ENCODE measurements around the gene FNDC1.

Gene FNDC1

DNA sequence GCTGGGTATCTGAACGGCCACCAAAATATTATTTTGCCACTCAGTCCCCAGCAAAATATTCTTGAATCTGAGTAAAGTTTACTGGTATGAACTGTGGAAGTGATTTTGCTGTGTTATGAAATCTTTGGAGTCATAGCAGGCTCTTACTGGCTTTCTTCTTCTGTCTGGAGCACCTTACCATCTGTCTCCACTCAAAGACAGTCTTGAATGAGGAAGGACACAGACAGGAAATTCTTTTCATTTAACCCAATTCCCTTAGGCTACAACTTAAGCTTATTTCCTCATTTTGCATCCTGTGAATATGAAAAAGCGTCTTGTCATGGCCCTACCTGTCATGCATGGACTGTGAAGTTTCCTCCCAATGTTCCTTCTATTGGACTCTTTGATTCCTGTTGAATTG is 24.7 kb downstream of the FNDC1 start:
- no peak overlapping the region for H3K27ac Mint-ChIP-seq (ENCODE audit: low read depth)
- H3K9me3 Mint-ChIP-seq: no peaks in the 10 kb centered on the region
- no peak overlapping the region for H3K4me3 Mint-ChIP-seq
- H3K4me1 Mint-ChIP-seq: no peaks in the 10 kb centered on the region
- H3K36me3 Mint-ChIP-seq (ENCODE audit: insufficient read depth): no peaks in the 10 kb centered on the region
- no peak for ATAC-seq (replicated peaks; ENCODE audit: extremely low read depth, poor library complexity, severe bottlenecking)
- no peak for DNase-seq (ENCODE audit: low spot score in 2 of 2)
- peaks cover 90% of the 10 kb centered on the region for H3K27me3 Mint-ChIP-seq

DNA sequence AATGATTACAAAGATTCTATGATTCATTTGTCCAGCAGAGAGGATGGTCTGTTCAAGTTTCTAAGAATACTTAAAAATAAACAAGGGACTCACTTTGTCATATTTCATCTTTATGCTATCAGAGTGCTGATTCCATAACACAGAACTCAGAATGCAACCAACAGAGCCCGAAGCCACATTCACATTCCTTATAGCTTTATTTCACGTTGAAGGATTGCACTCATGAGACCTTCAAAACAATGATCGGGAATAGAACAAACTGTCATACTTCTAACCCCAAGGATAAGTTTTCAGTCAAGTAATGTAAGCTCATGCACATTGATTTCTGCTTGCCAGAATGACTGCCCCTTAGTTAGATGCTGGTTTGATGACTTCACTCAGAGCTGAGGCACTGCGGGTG is 25.2 kb downstream of the FNDC1 start:
- no peak for DNase-seq (ENCODE audit: low spot score in 2 of 2)
- Mint-ChIP-seq H3K27ac (ENCODE audit: low read depth) (no peak overlapping the region), H3K4me3 (no peak overlapping the region), H3K36me3 (ENCODE audit: insufficient read depth) (no peaks in the 10 kb centered on the region), H3K27me3 (peaks cover 91% of the 10 kb centered on the region), H3K4me1 (no peaks in the 10 kb centered on the region), H3K9me3 (no peaks in the 10 kb centered on the region)
- no peak for ATAC-seq (replicated peaks; ENCODE audit: extremely low read depth, poor library complexity, severe bottlenecking)

DNA sequence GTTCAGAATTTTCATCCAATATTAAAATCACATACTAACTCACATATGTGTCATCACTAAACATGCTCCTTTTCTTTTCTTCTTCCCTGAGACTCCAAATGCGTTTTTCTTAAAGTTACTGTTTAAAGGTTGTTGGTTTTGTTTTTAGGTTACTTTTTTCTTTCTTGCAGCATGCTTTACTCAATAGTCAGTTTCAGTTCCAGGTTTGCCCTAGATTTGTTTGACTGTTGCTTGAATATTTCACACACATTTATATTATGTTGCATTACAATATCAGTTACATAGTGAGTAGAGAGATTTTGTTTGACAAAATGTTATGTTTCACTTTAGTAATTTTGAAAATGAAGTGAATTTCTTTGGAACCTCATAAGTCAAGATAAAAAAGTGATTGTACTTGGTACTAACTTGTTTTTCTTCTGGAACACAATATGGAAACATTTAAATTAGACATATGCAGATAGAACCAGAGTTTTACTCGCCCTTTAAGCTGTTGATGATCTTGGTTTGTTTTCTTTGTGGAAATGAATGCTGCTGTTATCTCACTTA is 27.3 kb downstream of the FNDC1 start:
- Mint-ChIP-seq H3K27me3 (peaks cover 90% of the 10 kb centered on the region), H3K27ac (ENCODE audit: low read depth) (no peak overlapping the region), H3K36me3 (ENCODE audit: insufficient read depth) (no peaks in the 10 kb centered on the region), H3K9me3 (no peaks in the 10 kb centered on the region), H3K4me3 (no peak overlapping the region), H3K4me1 (no peaks in the 10 kb centered on the region)
- no peak for ATAC-seq (replicated peaks; ENCODE audit: extremely low read depth, poor library complexity, severe bottlenecking)
- no peak for DNase-seq (ENCODE audit: low spot score in 2 of 2)

- Mint-ChIP-seq H3K27me3 (peaks cover 83% of the 10 kb centered on the region), H3K27ac (ENCODE audit: low read depth) (no peak overlapping the region), H3K4me1 (no peaks in the 10 kb centered on the region), H3K9me3 (no peaks in the 10 kb centered on the region), H3K36me3 (ENCODE audit: insufficient read depth) (no peaks in the 10 kb centered on the region), H3K4me3 (no peak overlapping the region)
- ATAC-seq (replicated peaks; ENCODE audit: extremely low read depth, poor library complexity, severe bottlenecking) (no peak), DNase-seq (ENCODE audit: low spot score in 2 of 2) (no peak)
Measured at GRCh38 chr6:159197251-159197650, 28.1 kb downstream of the FNDC1 start.

DNA sequence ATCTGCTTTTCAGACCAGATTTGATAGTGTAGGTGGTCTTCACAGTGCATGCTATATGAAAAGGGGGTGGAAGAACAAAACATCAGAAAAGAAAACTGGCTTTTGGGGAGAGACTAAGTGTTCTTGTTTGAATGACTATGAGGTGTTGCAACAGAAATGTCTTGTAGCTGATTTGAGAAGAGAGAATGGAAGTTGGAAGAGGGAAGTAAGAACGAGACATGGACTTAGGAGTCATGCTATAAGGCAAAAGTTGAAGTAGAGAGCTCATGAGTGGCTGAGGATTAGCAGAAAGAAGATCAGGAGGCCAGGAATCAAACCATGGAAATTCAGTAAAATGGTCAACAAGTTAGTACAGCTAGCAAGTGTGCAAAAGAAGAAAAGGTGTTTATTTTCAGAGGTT is 32.1 kb downstream of the FNDC1 start:
- peaks cover 65% of the 10 kb centered on the region for H3K27me3 Mint-ChIP-seq
- no peaks in the 10 kb centered on the region for H3K9me3 Mint-ChIP-seq
- no peak for DNase-seq (ENCODE audit: low spot score in 2 of 2)
- ATAC-seq (replicated peaks; ENCODE audit: extremely low read depth, poor library complexity, severe bottlenecking): no peak
- H3K27ac Mint-ChIP-seq (ENCODE audit: low read depth): no peak overlapping the region
- H3K4me3 Mint-ChIP-seq: no peak overlapping the region
- no peaks in the 10 kb centered on the region for H3K36me3 Mint-ChIP-seq (ENCODE audit: insufficient read depth)
- peaks cover 12% of the 10 kb centered on the region for H3K4me1 Mint-ChIP-seq

DNA sequence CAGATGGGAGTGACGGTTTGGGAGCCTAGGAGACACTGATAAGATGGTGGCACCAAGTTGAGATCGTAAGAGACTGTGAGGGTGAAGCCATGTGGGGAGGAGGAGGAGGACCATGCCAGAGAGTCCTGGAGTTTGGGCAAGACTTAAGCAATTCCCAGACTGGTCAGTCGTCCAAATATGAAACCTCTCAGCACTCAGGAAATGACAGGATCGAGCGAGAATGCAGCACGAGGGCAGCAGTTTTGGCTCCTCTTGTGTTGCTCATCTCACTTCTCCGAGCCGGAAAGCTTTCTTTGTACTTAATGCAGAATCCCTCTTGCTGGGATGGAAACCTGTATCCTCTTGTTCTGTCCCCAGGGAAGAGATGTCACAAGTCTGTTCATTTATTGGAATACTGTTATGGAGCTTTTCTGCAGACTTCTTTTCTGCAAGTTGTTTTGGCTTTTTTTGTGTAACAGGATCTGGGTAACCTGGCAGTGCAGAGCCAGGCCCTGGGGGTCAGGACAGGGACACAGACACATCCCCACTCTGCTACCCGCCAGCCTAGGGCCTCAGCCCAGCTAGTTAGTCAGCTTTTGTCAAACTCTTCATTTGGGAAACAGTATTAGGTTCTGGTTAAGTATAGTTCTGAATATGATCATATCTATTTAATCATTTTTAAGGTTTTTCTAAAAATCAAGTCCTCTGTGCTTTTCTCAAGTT is 34.3 kb downstream of the FNDC1 start:
- Mint-ChIP-seq H3K36me3 (ENCODE audit: insufficient read depth) (no peaks in the 10 kb centered on the region), H3K4me1 (peaks cover 12% of the 10 kb centered on the region), H3K9me3 (no peaks in the 10 kb centered on the region), H3K4me3 (no peak overlapping the region), H3K27me3 (peaks cover 59% of the 10 kb centered on the region), H3K27ac (ENCODE audit: low read depth) (no peak overlapping the region)
- ATAC-seq (replicated peaks; ENCODE audit: extremely low read depth, poor library complexity, severe bottlenecking): no peak
- no peak for DNase-seq (ENCODE audit: low spot score in 2 of 2)

- H3K27ac Mint-ChIP-seq (ENCODE audit: low read depth): no peak overlapping the region
- H3K9me3 Mint-ChIP-seq: no peaks in the 10 kb centered on the region
- ATAC-seq (replicated peaks; ENCODE audit: extremely low read depth, poor library complexity, severe bottlenecking) (no peak), DNase-seq (ENCODE audit: low spot score in 2 of 2) (no peak)
- peaks cover 12% of the 10 kb centered on the region for H3K4me1 Mint-ChIP-seq
- H3K36me3 Mint-ChIP-seq (ENCODE audit: insufficient read depth): no peaks in the 10 kb centered on the region
- H3K27me3 Mint-ChIP-seq: peaks cover 47% of the 10 kb centered on the region
- no peak overlapping the region for H3K4me3 Mint-ChIP-seq
Measured at GRCh38 chr6:159204605-159205004, 35.4 kb downstream of the FNDC1 start.

- H3K27me3 Mint-ChIP-seq: peaks cover 29% of the 10 kb centered on the region
- peaks cover 1% of the 10 kb centered on the region for H3K36me3 Mint-ChIP-seq (ENCODE audit: insufficient read depth)
- no peaks in the 10 kb centered on the region for H3K9me3 Mint-ChIP-seq
- H3K4me3 Mint-ChIP-seq: no peak overlapping the region
- no peak overlapping the region for H3K27ac Mint-ChIP-seq (ENCODE audit: low read depth)
- no peak for DNase-seq (ENCODE audit: low spot score in 2 of 2)
- H3K4me1 Mint-ChIP-seq: no peaks in the 10 kb centered on the region
- ATAC-seq (replicated peaks; ENCODE audit: extremely low read depth, poor library complexity, severe bottlenecking): no peak
Measured at GRCh38 chr6:159212028-159212427, 42.8 kb downstream of the FNDC1 start.

DNA sequence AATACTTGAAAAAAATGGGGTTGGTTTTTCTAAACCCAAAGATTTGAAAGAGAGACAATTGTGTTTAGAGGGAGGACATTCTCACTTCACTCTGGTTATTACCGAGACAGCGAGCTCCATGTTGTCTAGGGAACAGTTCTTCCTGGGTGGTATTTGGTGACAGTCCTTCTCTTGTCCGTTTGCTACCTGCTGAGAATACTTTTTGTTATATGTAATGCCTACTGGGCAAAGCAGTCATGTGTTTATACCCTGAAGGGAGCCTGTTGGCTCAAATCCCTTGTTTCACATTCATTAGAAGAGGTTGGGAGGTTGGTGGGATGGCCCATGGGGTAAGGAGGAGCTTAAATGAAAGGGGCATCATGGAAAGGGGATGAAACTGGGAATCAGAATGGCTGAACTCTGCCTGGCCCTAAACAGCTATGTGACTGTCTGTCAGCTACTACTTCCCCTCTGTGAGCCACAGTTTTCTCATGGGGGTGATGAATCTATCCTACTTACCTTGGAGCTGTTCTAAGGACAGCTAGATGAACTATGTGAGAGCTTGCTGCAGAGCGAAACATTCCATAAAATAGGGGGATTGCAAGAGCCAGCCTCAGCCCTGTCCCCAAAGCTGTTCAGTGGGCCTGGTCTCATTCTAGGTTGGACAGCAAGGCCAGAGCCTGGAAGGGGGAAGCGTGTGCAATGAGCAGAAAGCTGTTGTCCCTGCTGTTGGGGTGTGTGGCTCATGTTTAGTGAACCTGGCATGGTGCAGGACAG is 43.5 kb downstream of the FNDC1 start:
- H3K4me1 Mint-ChIP-seq: no peaks in the 10 kb centered on the region
- no peaks in the 10 kb centered on the region for H3K9me3 Mint-ChIP-seq
- no peak overlapping the region for H3K4me3 Mint-ChIP-seq
- H3K36me3 Mint-ChIP-seq (ENCODE audit: insufficient read depth): peaks cover 1% of the 10 kb centered on the region
- ATAC-seq (replicated peaks; ENCODE audit: extremely low read depth, poor library complexity, severe bottlenecking) (no peak), DNase-seq (ENCODE audit: low spot score in 2 of 2) (no peak)
- peaks cover 27% of the 10 kb centered on the region for H3K27me3 Mint-ChIP-seq
- H3K27ac Mint-ChIP-seq (ENCODE audit: low read depth): no peak overlapping the region

DNA sequence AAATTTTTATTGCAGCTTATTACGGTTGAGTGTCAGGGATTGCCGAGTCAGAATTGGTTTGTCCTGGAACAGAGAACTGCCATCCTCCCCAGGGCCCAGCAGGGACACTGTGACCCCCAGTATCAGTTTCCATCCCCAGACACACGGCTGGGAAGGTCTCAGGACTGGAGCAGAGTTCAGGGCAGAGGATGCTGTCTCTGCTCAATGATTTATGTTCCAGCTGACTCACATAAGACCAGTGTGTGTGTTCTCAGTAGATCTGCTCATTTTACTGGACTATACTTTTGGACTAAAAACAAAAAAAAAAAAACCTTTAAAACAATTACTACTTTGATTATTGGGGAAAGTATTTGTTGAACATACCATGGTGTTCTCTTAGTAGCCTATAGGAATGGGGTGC is 44.2 kb downstream of the FNDC1 start:
- DNase-seq (ENCODE audit: low spot score in 2 of 2): no peak
- H3K4me3 Mint-ChIP-seq: no peak overlapping the region
- no peak overlapping the region for H3K27ac Mint-ChIP-seq (ENCODE audit: low read depth)
- ATAC-seq (replicated peaks; ENCODE audit: extremely low read depth, poor library complexity, severe bottlenecking): no peak
- no peaks in the 10 kb centered on the region for H3K9me3 Mint-ChIP-seq
- peaks cover 34% of the 10 kb centered on the region for H3K27me3 Mint-ChIP-seq
- peaks cover 1% of the 10 kb centered on the region for H3K36me3 Mint-ChIP-seq (ENCODE audit: insufficient read depth)
- H3K4me1 Mint-ChIP-seq: no peaks in the 10 kb centered on the region

DNA sequence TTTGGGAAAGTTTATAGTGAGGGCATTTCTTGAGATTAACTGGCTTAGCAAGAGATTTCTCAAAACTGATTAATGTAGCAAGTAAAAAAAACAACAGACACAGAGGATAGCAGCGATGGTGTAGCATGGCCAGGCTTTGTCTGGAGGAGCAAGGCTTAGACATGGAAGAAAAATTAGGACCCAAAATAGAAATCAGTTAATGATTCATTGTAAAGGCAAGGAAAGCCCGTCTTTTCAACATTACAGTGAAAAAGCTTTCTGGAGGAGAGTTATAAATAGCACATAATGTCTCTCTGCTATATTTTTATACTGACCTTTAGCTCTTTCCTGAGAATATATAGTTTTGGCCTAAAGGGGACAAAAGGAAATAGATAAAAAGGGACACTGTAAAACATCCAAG is 45.1 kb downstream of the FNDC1 start:
- Mint-ChIP-seq H3K4me3 (no peak overlapping the region), H3K27me3 (peaks cover 43% of the 10 kb centered on the region), H3K4me1 (no peaks in the 10 kb centered on the region), H3K27ac (ENCODE audit: low read depth) (no peak overlapping the region), H3K36me3 (ENCODE audit: insufficient read depth) (peaks cover 1% of the 10 kb centered on the region), H3K9me3 (no peaks in the 10 kb centered on the region)
- DNase-seq (ENCODE audit: low spot score in 2 of 2): no peak
- no peak for ATAC-seq (replicated peaks; ENCODE audit: extremely low read depth, poor library complexity, severe bottlenecking)

DNA sequence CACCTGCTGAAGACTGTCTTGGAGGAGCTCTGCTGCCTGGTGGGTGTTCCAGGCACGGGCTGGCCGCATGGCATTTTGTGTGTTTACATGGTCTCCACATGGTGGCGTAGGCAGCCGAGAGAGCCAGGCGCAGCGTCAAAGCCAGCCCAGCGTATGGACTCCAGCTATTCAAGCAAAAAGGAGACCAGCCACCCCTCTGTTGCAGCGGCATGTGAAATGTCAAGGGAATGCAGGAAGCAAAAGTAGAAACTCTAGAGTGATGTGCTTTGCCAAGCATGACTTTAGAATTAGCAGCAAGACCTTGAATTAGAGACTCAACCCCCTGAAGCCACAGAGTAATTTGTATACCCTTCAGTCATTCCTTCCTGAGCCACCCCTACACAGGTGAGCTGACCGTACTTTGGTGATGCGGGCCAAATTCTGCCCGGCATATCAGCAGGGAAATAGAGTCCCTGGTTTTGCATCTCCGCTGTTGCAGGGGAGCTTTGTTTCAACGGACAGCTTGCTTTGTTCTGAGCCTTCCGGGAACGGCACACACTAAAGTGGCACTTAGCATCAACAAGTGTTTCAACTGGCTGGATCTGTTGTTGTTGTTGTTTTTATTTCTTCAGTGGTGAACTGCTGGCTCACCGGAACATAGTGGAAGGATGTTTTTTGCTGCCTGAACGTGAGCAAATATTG is 48.5 kb downstream of the FNDC1 start:
- DNase-seq (ENCODE audit: low spot score in 2 of 2) (no peak), ATAC-seq (replicated peaks; ENCODE audit: extremely low read depth, poor library complexity, severe bottlenecking) (no peak)
- H3K4me3 Mint-ChIP-seq: no peak overlapping the region
- H3K27me3 Mint-ChIP-seq: peaks cover 55% of the 10 kb centered on the region
- peaks cover 1% of the 10 kb centered on the region for H3K36me3 Mint-ChIP-seq (ENCODE audit: insufficient read depth)
- H3K27ac Mint-ChIP-seq (ENCODE audit: low read depth): no peak overlapping the region
- peaks cover 5% of the 10 kb centered on the region for H3K4me1 Mint-ChIP-seq
- H3K9me3 Mint-ChIP-seq: no peaks in the 10 kb centered on the region
